ENCODE data around the gene GLS. TPM values are rescaled to one million over a fixed set of nuclear protein-coding genes. Genes with fewer than 3 reads are reported as not detected.

GLS gene
- total RNA-seq, 2 experiments from 2014 or later, result 218 to 227 TPM

DNA sequence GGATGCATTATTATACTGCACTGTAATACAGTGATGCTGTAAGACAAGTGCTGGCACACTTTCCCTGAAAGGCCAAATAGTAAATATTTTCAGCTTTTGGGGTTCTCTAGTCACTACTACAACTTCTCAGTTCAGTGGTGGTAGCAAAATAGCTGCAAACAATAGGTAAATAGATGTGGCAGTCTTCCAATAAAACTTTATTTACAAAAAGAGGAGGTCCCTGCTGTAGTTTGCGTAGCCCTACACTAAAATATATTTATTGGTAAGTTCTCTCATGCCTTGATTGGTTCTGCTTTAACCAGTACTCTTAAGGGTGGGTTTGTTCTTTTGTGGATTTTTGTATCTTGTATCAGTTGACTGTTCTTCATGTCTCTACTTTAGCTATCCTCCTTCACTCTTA lies 7.8 kb downstream of the GLS start:
- H3K9me3 Mint-ChIP-seq, result no peaks in the 10 kb centered on the region
- peaks cover 65% of the 10 kb centered on the region for H3K36me3 Mint-ChIP-seq (ENCODE audit: low read depth)
- CTCF ChIA-PET, result interaction anchor here (0.9 to 3.9 kb wide), 5 partner anchors 11 to 59 kb away, joined by 3 to 24 read pairs (median 3); no protein-coding TSS in a partner anchor
- TF ChIP-seq, protein P1, sequence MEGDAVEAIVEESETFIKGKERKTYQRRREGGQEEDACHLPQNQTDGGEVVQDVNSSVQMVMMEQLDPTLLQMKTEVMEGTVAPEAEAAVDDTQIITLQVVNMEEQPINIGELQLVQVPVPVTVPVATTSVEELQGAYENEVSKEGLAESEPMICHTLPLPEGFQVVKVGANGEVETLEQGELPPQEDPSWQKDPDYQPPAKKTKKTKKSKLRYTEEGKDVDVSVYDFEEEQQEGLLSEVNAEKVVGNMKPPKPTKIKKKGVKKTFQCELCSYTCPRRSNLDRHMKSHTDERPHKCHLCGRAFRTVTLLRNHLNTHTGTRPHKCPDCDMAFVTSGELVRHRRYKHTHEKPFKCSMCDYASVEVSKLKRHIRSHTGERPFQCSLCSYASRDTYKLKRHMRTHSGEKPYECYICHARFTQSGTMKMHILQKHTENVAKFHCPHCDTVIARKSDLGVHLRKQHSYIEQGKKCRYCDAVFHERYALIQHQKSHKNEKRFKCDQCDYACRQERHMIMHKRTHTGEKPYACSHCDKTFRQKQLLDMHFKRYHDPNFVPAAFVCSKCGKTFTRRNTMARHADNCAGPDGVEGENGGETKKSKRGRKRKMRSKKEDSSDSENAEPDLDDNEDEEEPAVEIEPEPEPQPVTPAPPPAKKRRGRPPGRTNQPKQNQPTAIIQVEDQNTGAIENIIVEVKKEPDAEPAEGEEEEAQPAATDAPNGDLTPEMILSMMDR (IDR thresholded peaks at IDR 0.05), result no peak
- POLR2A ChIA-PET, result interaction anchor here (0.6 to 1.8 kb wide), 4 partner anchors 8 to 46 kb away, joined by 3 to 13 read pairs (median 3); partner anchors contain the start of gene GLS
- no peaks in the 10 kb centered on the region for H3K27me3 Mint-ChIP-seq
- H3K4me1 Mint-ChIP-seq (ENCODE audit: low read depth), result peaks cover 73% of the 10 kb centered on the region
- intact Hi-C loops (cut with micrococcal nuclease), result loop anchor here (2.0 kb wide), 1 partner anchor 22 kb away; no protein-coding TSS in a partner anchor
- ATAC-seq (no peak), DNase-seq (no peak)
- peak overlapping the region; percentile 84 for H3K27ac Mint-ChIP-seq
- H3K4me3 Mint-ChIP-seq, result peak overlapping the region; percentile 49

DNA sequence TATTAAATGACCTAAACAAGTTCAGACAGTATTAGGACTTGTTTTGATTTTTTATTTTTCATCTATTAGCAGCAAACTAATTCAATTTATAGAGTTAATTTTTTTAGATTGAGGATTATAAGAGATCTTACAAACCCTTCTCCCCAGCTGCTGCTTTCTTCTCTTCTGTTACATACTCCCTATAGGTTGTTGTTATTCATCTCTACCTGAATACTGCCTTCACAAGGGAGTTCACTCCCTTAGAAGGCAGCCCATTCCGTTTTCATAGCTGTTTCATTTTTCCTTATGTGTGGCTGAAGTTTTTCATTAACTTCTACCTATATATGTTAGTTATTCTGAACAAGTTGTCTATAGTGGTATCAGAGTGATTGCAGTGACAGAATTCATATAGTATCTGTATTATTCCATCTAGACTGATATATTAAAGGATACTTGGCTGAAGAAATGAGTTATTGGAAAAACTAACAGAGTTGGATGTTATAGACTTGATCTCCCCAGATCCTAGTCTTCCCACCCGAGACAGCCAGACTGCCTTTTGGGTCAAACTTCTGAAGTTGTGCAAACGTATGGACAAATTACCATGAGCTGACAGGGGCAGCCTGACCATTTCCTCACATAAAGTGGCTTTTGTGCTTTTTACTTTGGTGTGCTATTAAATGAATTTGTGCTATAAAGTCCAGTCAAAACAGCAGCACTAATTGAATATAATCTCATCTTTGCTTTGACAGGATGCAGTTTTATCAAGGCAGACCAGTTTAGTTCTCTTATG lies 8.7 kb downstream of the GLS start:
- Mint-ChIP-seq H3K4me3 (peak overlapping the region; percentile 13), H3K27ac (peak overlapping the region; percentile 34), H3K9me3 (no peaks in the 10 kb centered on the region), H3K36me3 (ENCODE audit: low read depth) (peaks cover 56% of the 10 kb centered on the region), H3K4me1 (ENCODE audit: low read depth) (peaks cover 75% of the 10 kb centered on the region), H3K27me3 (no peaks in the 10 kb centered on the region)
- ATAC-seq (no peak), DNase-seq (no peak)
- POLR2A ChIA-PET, result interaction anchor here (0.8 to 1.8 kb wide), 3 partner anchors 8 to 39 kb away, joined by 3 to 13 read pairs (median 3); partner anchors contain the start of gene GLS
- CTCF ChIA-PET, result interaction anchor here (0.9 to 3.9 kb wide), 8 partner anchors 11 to 266 kb away, joined by 3 to 24 read pairs (median 3); no protein-coding TSS in a partner anchor
- TF ChIP-seq, protein P1 (IDR thresholded peaks at IDR 0.05), result no peak
- intact Hi-C loops (cut with micrococcal nuclease), result loop anchor here (2.0 kb wide), 1 partner anchor 21 kb away; no protein-coding TSS in a partner anchor

DNA sequence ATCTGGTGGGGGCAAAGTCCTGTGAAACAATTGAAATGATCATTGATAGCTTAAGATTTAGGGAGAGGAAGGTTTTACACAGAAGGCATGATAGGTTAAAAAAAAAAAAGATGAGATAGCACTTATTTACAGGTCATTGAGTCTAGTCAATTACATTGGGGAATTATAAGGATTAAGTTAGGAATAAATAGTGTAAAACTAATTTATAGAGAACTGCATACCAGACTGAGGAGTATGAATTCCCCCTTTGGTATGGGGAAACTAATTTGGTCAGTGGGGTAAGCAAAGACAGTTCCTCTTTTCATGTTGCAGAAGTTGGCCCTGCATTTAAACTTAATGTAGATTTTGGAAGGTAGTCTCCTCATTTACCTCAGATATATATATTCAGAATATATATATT lies 10.8 kb downstream of the GLS start:
- no peak for DNase-seq
- Mint-ChIP-seq H3K4me1 (ENCODE audit: low read depth) (peaks cover 71% of the 10 kb centered on the region), H3K9me3 (no peaks in the 10 kb centered on the region), H3K36me3 (ENCODE audit: low read depth) (peaks cover 55% of the 10 kb centered on the region), H3K27ac (peak overlapping the region; percentile 26), H3K4me3 (no peak overlapping the region), H3K27me3 (no peaks in the 10 kb centered on the region)
- TF ChIP-seq, protein P1 (IDR thresholded peaks at IDR 0.05), result no peak
- CTCF ChIA-PET, result interaction anchor here (1.4 to 2.7 kb wide), 3 partner anchors 10 to 41 kb away, joined by 4 to 8 read pairs (median 6); no protein-coding TSS in a partner anchor
- intact Hi-C loops (cut with micrococcal nuclease), result no loop called here
- POLR2A ChIA-PET, result interaction anchor here (1.0 to 1.4 kb wide), 3 partner anchors 8 to 28 kb away, joined by 4 to 5 read pairs (median 5); no protein-coding TSS in a partner anchor
- no peak for ATAC-seq

DNA sequence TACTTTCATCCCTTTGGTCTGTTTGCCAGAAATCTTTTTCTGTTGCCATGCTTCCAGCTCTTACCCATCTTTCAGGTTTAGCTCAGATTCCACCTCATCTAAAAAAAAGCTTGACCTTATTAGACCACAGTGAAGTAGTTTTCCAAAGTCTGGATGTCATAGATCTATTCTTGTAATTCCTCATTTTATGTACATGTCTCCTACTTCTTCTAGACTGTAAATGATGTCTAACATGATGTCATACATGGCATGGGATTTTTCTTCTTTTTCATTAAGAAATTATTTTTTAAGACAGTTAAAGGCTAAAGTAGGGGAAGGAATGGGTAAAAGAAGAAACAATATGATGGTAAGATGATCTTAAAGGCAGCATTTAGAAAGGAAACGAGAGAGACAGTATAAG lies 11.3 kb downstream of the GLS start:
- peaks cover 58% of the 10 kb centered on the region for H3K36me3 Mint-ChIP-seq (ENCODE audit: low read depth)
- TF ChIP-seq, protein P1 (IDR thresholded peaks at IDR 0.05), result no peak
- H3K27me3 Mint-ChIP-seq, result no peaks in the 10 kb centered on the region
- peak overlapping the region; percentile 66 for H3K27ac Mint-ChIP-seq
- intact Hi-C loops (cut with micrococcal nuclease), result no loop called here
- POLR2A ChIA-PET, result interaction anchor here (1.0 kb wide), 1 partner anchor 10 kb away, joined by 4 read pairs; no protein-coding TSS in a partner anchor
- no peak overlapping the region for H3K4me3 Mint-ChIP-seq
- CTCF ChIA-PET, result interaction anchor here (1.9 to 2.7 kb wide), 2 partner anchors 10 to 41 kb away, joined by 6 to 8 read pairs; no protein-coding TSS in a partner anchor
- peaks cover 75% of the 10 kb centered on the region for H3K4me1 Mint-ChIP-seq (ENCODE audit: low read depth)
- no peaks in the 10 kb centered on the region for H3K9me3 Mint-ChIP-seq
- no peak for ATAC-seq
- no peak for DNase-seq
